IMR-90 (cell line): ENCODE results near the gene XPR1. TPM values are rescaled to one million over a fixed set of nuclear protein-coding genes. Genes with fewer than 3 reads are reported as not detected.

Source experiments
- ATAC-seq: fragments of 200-7000 bp; cut with Tn5 transposase; 2 replicates; pipeline ENCODE4 v1.9.1; 2020; ENCODE audit warnings: low read depth, mild to moderate bottlenecking, moderate library complexity
- BruUV-seq: library from RNA; stranded (reverse); fragments of 400-500 nt; replicated peaks from 2 replicates; lab custom pipeline; 2021; lab: Mats Ljungman, UMichigan
- CTCF ChIA-PET: fragments of 300-600 bp; formaldehyde crosslinking; extraction: SDS; loops from one replicate; lab custom pipeline; 2021; ENCODE audit warnings: antibody characterized with exemption; lab: Yijun Ruan, JAX
- POLR2A ChIA-PET: fragments of 300-600 bp; sonication (Branson Sonifier 250); formaldehyde crosslinking; loops from one replicate; lab custom pipeline; 2022; ENCODE audit warnings: antibody characterized with exemption; ENCODE audit not compliant: unreplicated experiment; lab: Charles Lee
- DNase-seq: peaks from one replicate; pipeline ENCODE4 v3.0.0; 2013
- H2AFZ ChIP-seq: replicated peaks from 2 replicates; pipeline ENCODE3; 2013; ENCODE audit warnings: low read length, mild to moderate bottlenecking; ENCODE audit not compliant: poor library complexity
- H2AK5ac ChIP-seq: 2 replicates; pipeline ENCODE4 v1.6.1; 2013; ENCODE audit warnings: low read depth, low read length, inconsistent platforms
- H2AK9ac ChIP-seq: replicated peaks from 2 replicates; pipeline ENCODE3; 2013; ENCODE audit warnings: mild to moderate bottlenecking, low read depth, low read length, moderate library complexity; ENCODE audit not compliant: poor library complexity
- H2BK120ac ChIP-seq: 2 replicates; pipeline ENCODE4 v1.6.1; 2013; ENCODE audit warnings: low read depth, low read length, inconsistent platforms
- H2BK15ac ChIP-seq: 3 replicates; pipeline ENCODE4 v1.6.1; 2013; ENCODE audit warnings: low read depth, low read length, inconsistent platforms
- H2BK20ac ChIP-seq: 2 replicates; pipeline ENCODE4 v1.6.1; 2013; ENCODE audit warnings: low read depth, mild to moderate bottlenecking, inconsistent platforms, low read length, moderate library complexity
- H2BK5ac ChIP-seq: 2 replicates; pipeline ENCODE4 v1.6.1; 2013; ENCODE audit warnings: mild to moderate bottlenecking, low read depth, low read length, inconsistent platforms; ENCODE audit not compliant: poor library complexity, severe bottlenecking
- H3K14ac ChIP-seq: replicated peaks from 2 replicates; pipeline ENCODE4 v1.6.1; 2013; ENCODE audit warnings: low read depth, low read length, inconsistent platforms
- H3K18ac ChIP-seq: 2 replicates; pipeline ENCODE4 v1.6.1; 2013; ENCODE audit warnings: low read depth, low read length, control low read depth
- H3K23ac ChIP-seq: 2 replicates; pipeline ENCODE4 v1.6.1; 2013; ENCODE audit warnings: low read depth, low read length, inconsistent platforms
- H3K27ac ChIP-seq: 2 replicates; pipeline ENCODE4 v1.5.1; 2013; ENCODE audit warnings: mild to moderate bottlenecking, control low read depth, low read length; ENCODE audit not compliant: insufficient read depth
- H3K27me3 ChIP-seq: 2 replicates; pipeline ENCODE4 v1.6.1; 2013; ENCODE audit warnings: low read length; ENCODE audit not compliant: control insufficient read depth, insufficient read depth
- H3K36me3 ChIP-seq: 2 replicates; pipeline ENCODE4 v1.6.1; 2013; ENCODE audit warnings: low read length, mixed read lengths; ENCODE audit not compliant: control insufficient read depth, insufficient read depth
- H3K4ac ChIP-seq: 2 replicates; pipeline ENCODE4 v1.6.1; 2013; ENCODE audit warnings: low read depth, low read length, inconsistent platforms
- H3K4me1 ChIP-seq: 2 replicates; pipeline ENCODE4 v1.6.1; 2013; ENCODE audit warnings: low read length, mixed read lengths; ENCODE audit not compliant: control insufficient read depth, insufficient read depth
- H3K4me2 ChIP-seq: 2 replicates; pipeline ENCODE4 v1.6.1; 2013; ENCODE audit warnings: low read depth, mild to moderate bottlenecking, control low read depth, low read length, moderate library complexity
- H3K4me3 ChIP-seq: 2 replicates; pipeline ENCODE4 v1.5.1; 2013; ENCODE audit warnings: low read depth, mild to moderate bottlenecking, control low read depth, low read length, moderate library complexity; ENCODE audit not compliant: insufficient read depth
- H3K56ac ChIP-seq: 2 replicates; pipeline ENCODE4 v1.6.1; 2013; ENCODE audit warnings: low read length, inconsistent platforms; ENCODE audit not compliant: insufficient read depth; ENCODE audit errors: extremely low read depth
- H3K79me1 ChIP-seq, 2 experiments: 2 replicates each; pipeline ENCODE4 v1.6.1; 2013; ENCODE audit warnings: low read length in 2 of 2, inconsistent platforms in 1 of 2, low read depth in 1 of 2
- H3K9ac ChIP-seq: 2 replicates; pipeline ENCODE4 v1.6.1; 2013; ENCODE audit warnings: low read depth, low read length, control low read depth
- H3K9me1 ChIP-seq: 2 replicates; pipeline ENCODE4 v1.6.1; 2013; ENCODE audit warnings: low read length, inconsistent platforms; ENCODE audit not compliant: insufficient read depth
- H3K9me3 ChIP-seq: 2 replicates; pipeline ENCODE4 v1.6.1; 2013; ENCODE audit warnings: low read length; ENCODE audit not compliant: control insufficient read depth, insufficient read depth
- H4K20me1 ChIP-seq: 2 replicates; pipeline ENCODE4 v1.6.1; 2013; ENCODE audit warnings: low read length, inconsistent platforms; ENCODE audit not compliant: insufficient read depth
- H4K5ac ChIP-seq: 2 replicates; pipeline ENCODE4 v1.6.1; 2013; ENCODE audit warnings: mild to moderate bottlenecking, low read depth, low read length, control low read depth
- H4K8ac ChIP-seq, 2 experiments: 2 replicates each; pipeline ENCODE4 v1.6.1; 2013; ENCODE audit warnings: low read depth in 2 of 2, low read length in 2 of 2, control low read depth in 1 of 2, inconsistent platforms in 1 of 2
- H4K91ac ChIP-seq: 2 replicates; pipeline ENCODE4 v1.6.1; 2013; ENCODE audit warnings: low read depth, low read length, inconsistent platforms; ENCODE audit not compliant: insufficient read depth
- CEBPB ChIP-seq: IDR thresholded peaks from 2 replicates; pipeline ENCODE4 v1.6.1; 2012; ENCODE audit warnings: low read depth, low read length, improper control_type of control experiment
- CTCF ChIP-seq: conservative IDR thresholded peaks from 2 replicates; pipeline ENCODE4 v1.5.1; 2012; ENCODE audit warnings: mild to moderate bottlenecking, low read depth, low read length, improper control_type of control experiment
- ELK1 ChIP-seq: fragments of 150-350 bp; IDR thresholded peaks from 2 replicates; pipeline ENCODE4 v1.6.1; 2016; ENCODE audit warnings: low read depth, mild to moderate bottlenecking, low read length, moderate library complexity, borderline replicate concordance
- FOS ChIP-seq: fragments of 150-350 bp; IDR thresholded peaks from 2 replicates; pipeline ENCODE4 v1.6.1; 2016; ENCODE audit warnings: low read depth, low read length
- MAFK ChIP-seq: IDR thresholded peaks from 2 replicates; pipeline ENCODE4 v1.6.1; 2012; ENCODE audit warnings: low read depth, low read length, improper control_type of control experiment
- MAZ ChIP-seq: IDR thresholded peaks from 2 replicates; pipeline ENCODE4 v1.6.1; 2012; ENCODE audit warnings: low read depth, mild to moderate bottlenecking, low read length, improper control_type of control experiment, moderate library complexity, borderline replicate concordance
- MXI1 ChIP-seq: IDR thresholded peaks from 2 replicates; pipeline ENCODE4 v1.6.1; 2012; ENCODE audit warnings: low read depth, mild to moderate bottlenecking, low read length, moderate library complexity, borderline replicate concordance
- WGBS, 2 experiments: methylation state at CpG; one replicate each; pipeline versions ENCODE4 v1.1.5 to v1.1.7; 2013; ENCODE audit warnings: missing lambda C conversion rate in 2 of 2; ENCODE audit not compliant: insufficient read length in 1 of 2; ENCODE audit errors: extremely low coverage in 2 of 2; 5-methylcytosine and 5-hydroxymethylcytosine counted together
- dilution Hi-C: fragments of 300-500 bp; cut with HindIII; formaldehyde crosslinking; loops from one replicate; pipeline ENCODE4 v1.14.3; 2018; ENCODE audit warnings: low sequenced_read_pairs; ENCODE audit not compliant: unreplicated experiment
- in situ Hi-C: fragments of 300-500 bp; cut with MboI; formaldehyde crosslinking; loops from 3 replicates; pipeline ENCODE4 v1.14.3; 2019; ENCODE audit warnings: low sequenced_read_pairs, inconsistent platforms, mixed read lengths
- intact Hi-C: fragments of 100-400 bp; cut with micrococcal nuclease; formaldehyde crosslinking; loops from 2 replicates; pipeline ENCODE4 v1.10.0; 2022
- polyA plus RNA-seq, 3 experiments: library from polyadenylated mRNA; depleted of rRNA; stranded (reverse); fragments of >200 nt; gene quantifications; 2 replicates each; pipeline ENCODE4 v1.2.3, GENCODE V29; 2012; ENCODE audit warnings: low replicate concordance in 1 of 3
- total RNA-seq: library from RNA; depleted of rRNA; stranded (reverse); fragments of >200 nt; gene quantifications from 2 replicates; pipeline ENCODE4 v1.2.3, GENCODE V29; 2012

XPR1 gene
- total and polyA plus RNA-seq, 2 of the 4 experiments (the other 2 are of a cell fraction): 11.8 to 25.1 TPM

- Histone ChIP-seq H3K9ac (no peak overlapping the region), H4K20me1 (peaks cover 4% of the 10 kb centered on the region; the same call in 1 of the 2 replicates), H3K27ac (no peak overlapping the region), H3K4me1 (no peaks in the 10 kb centered on the region; the same call in 1 of the 2 replicates), H3K9me1 (no peaks in the 10 kb centered on the region; the same call in 1 of the 2 replicates), H4K91ac (no peak overlapping the region), H2AK5ac (no peak overlapping the region), H3K56ac (no peak overlapping the region), H2BK20ac (no peak overlapping the region), H3K18ac (no peak overlapping the region), H3K27me3 (no peaks in the 10 kb centered on the region), H3K4me3 (no peak overlapping the region), H2AFZ (no peak overlapping the region), H3K79me1 (peaks cover 3 to 10% of the 10 kb centered on the region in 2 experiments), H4K8ac (no peak overlapping the region), H3K36me3 (no peaks in the 10 kb centered on the region), H3K14ac (no peak overlapping the region), H3K4me2 (no peak overlapping the region), H3K9me3 (no peaks in the 10 kb centered on the region), H2BK120ac (no peak overlapping the region), H2AK9ac (no peak overlapping the region), H3K23ac (no peak overlapping the region), H3K4ac (no peak overlapping the region), H2BK5ac (no peak overlapping the region), H4K5ac (no peak overlapping the region), H2BK15ac (no peak overlapping the region)
- in situ Hi-C loops (loop anchor here (5.0 to 10.0 kb wide), 2 partner anchors 91 to 226 kb away; no protein-coding TSS in a partner anchor), dilution Hi-C loops (no loop called here), intact Hi-C loops (no loop called here)
- DNase-seq (no peak), ATAC-seq (no peak)
- CTCF ChIA-PET: interaction anchor here (0.7 kb wide), 1 partner anchor 104 kb away, joined by 4 read pairs; no protein-coding TSS in a partner anchor
- TF ChIP-seq MAZ (no peak), FOS (no peak), ELK1 (no peak), CTCF (no peak), MAFK (no peak), MXI1 (no peak), CEBPB (no peak)
- POLR2A ChIA-PET: no interaction called here
- no TSS peak for BruUV-seq
- no CpG with 5 or more reads among the region's 1 CpG for WGBS, 2 experiments
These were observed 3.2 kb upstream of the XPR1 start for GRCh38 chr1:180628646-180629045.
